Measurements from ENCODE around the gene TDRKH.

DNA sequence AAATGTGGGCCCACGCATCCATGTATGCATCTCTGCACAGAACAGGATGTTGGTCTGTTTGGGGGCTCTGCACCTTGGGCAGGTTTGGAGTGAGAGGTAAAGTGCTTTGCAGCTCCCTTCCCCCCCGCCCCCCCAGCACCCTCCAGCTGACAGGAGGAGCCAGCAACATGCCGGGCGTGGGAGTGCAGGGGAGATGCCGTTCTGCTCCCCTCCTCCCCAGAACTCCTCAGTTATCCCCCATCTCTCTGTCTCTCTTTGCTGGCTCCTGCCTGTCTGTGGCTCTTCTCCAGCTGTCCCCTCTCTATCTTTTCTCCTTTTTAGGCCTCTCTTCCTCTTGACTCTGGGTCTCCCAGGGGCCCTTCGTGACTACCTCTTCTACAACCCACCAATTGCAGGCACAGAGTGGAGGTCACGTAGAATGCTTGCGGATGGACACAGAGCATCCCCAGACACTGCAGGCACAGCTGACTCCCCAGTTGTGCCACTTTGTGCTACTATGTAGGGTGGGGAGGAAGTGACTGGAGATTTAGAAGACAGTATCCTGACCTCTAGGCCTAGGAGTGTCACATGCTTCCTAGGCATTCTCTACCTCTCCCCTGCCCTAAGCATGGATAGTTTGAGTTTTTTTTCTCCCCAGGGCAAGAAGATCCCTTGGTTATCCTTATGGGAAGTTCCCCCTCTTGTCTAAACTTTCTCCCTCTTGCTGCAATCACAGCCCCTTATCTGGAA, 43.0 kb upstream of the TDRKH start:
- TF ChIP-seq TAF1 (IDR thresholded peaks at IDR 0.05; ENCODE audit: borderline replicate concordance, low read depth, low read length), result no peak
- no peak for TF ChIP-seq POLR2A (IDR thresholded peaks at IDR 0.05; ENCODE audit: low read depth, low read length)

All from GM12892 (cell line).